Glutamatergic neuron (in vitro differentiated cells): ENCODE data around the gene EFCAB8. TPM values are rescaled to one million over a fixed set of nuclear protein-coding genes. Genes with fewer than 3 reads are reported as not detected.
"Not testable (repeated sequence)": the region's sequence is repeated elsewhere in the genome, so short reads cannot be mapped to it uniquely, and the experiment has no call there.

ENCODE experiments used
- DNase-seq: peaks from one replicate; pipeline ENCODE4 v3.0.0; 2022
- H3K27ac Mint-ChIP-seq: one replicate; pipeline ENCODE4 v1.8.0; 2020; ENCODE audit warnings: mild to moderate bottlenecking, mixed read lengths, inconsistent platforms; ENCODE audit not compliant: unreplicated experiment
- H3K27me3 Mint-ChIP-seq: one replicate; pipeline ENCODE4 v1.8.0; 2020; ENCODE audit warnings: mild to moderate bottlenecking, moderate library complexity, mixed read lengths, inconsistent platforms; ENCODE audit not compliant: unreplicated experiment
- H3K36me3 Mint-ChIP-seq: one replicate; pipeline ENCODE4 v1.8.0; 2020; ENCODE audit warnings: mild to moderate bottlenecking, mixed read lengths, inconsistent platforms; ENCODE audit not compliant: unreplicated experiment
- H3K4me1 Mint-ChIP-seq: one replicate; pipeline ENCODE4 v1.8.0; 2020; ENCODE audit warnings: mild to moderate bottlenecking, low read depth, mixed read lengths, inconsistent platforms; ENCODE audit not compliant: unreplicated experiment
- H3K4me3 Mint-ChIP-seq: one replicate; pipeline ENCODE4 v1.8.0; 2020; ENCODE audit warnings: mild to moderate bottlenecking, mixed read lengths, inconsistent platforms; ENCODE audit not compliant: unreplicated experiment
- H3K9me3 Mint-ChIP-seq: one replicate; pipeline ENCODE4 v1.8.0; 2020; ENCODE audit warnings: mild to moderate bottlenecking, moderate library complexity, mixed read lengths, inconsistent platforms; ENCODE audit not compliant: unreplicated experiment
- total RNA-seq: library from RNA; stranded (reverse); fragmentation: NEBNext Ultra II Directional; extraction: Animal tissue kit (Norgen Biotek cat#: 25700); gene quantifications from one replicate; pipeline ENCODE4 v1.2.1, GENCODE V29; 2021; ENCODE audit not compliant: unreplicated experiment
- TF ChIP-seq, protein P1 (sequence below): fragments of 200-600 bp; sonication (generic); IDR thresholded peaks from one replicate; pipeline ENCODE4 v1.5.0; 2021; ENCODE audit not compliant: partially characterized antibody, unreplicated experiment

EFCAB8 gene
- total RNA-seq, 1 donor from 2014 or later: not detected

DNA sequence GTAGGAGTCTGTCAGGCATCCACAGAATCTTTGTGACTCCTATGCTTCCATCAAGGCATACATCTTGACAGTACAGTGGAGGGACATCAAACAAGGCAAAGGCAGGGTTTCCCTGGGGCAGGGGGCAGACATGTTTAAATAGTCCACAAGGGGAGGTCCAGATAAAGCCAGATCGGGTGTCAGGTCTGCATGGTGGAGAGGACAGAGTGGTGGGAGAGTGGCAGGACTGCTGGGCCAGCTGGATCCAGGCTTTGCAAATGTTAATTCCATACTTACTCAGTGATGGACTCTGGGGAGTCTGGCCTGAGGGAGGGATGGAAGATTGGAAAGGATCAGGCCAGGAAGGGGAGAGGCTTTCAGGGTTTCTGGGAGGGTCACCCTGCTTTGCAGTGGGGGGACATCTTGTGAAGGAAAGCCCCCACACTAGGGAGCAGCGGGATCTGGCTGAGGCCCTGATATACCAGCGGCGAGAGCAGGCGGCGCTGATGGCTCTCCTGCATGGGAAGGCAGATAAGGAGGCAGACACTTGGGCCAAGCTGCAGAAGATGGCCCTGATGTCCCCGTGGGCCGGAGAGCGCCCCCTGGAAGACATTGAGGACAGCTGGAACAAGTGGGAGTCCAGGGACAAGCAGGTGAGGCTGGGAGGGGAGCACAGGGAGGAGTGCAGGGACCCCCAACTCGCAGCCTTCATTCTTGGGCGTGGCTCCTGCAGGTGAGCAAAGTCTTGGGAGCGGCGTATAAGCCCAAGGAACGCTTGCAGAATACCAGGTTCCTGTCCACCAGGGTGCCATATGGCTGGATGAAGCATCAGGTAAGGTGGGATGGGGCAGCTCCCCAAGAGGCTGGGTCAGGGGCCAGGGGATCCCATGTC is 100.9 kb downstream of the EFCAB8 start:
- peaks cover 9% of the 10 kb centered on the region for H3K9me3 Mint-ChIP-seq
- peaks cover 11% of the 10 kb centered on the region for H3K36me3 Mint-ChIP-seq
- no peak overlapping the region for H3K27ac Mint-ChIP-seq
- TF ChIP-seq, protein P1, sequence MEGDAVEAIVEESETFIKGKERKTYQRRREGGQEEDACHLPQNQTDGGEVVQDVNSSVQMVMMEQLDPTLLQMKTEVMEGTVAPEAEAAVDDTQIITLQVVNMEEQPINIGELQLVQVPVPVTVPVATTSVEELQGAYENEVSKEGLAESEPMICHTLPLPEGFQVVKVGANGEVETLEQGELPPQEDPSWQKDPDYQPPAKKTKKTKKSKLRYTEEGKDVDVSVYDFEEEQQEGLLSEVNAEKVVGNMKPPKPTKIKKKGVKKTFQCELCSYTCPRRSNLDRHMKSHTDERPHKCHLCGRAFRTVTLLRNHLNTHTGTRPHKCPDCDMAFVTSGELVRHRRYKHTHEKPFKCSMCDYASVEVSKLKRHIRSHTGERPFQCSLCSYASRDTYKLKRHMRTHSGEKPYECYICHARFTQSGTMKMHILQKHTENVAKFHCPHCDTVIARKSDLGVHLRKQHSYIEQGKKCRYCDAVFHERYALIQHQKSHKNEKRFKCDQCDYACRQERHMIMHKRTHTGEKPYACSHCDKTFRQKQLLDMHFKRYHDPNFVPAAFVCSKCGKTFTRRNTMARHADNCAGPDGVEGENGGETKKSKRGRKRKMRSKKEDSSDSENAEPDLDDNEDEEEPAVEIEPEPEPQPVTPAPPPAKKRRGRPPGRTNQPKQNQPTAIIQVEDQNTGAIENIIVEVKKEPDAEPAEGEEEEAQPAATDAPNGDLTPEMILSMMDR: no peak
- H3K4me1 Mint-ChIP-seq: no peaks in the 10 kb centered on the region
- no peak overlapping the region for H3K4me3 Mint-ChIP-seq
- peaks cover 5% of the 10 kb centered on the region for H3K27me3 Mint-ChIP-seq
- no peak for DNase-seq

DNA sequence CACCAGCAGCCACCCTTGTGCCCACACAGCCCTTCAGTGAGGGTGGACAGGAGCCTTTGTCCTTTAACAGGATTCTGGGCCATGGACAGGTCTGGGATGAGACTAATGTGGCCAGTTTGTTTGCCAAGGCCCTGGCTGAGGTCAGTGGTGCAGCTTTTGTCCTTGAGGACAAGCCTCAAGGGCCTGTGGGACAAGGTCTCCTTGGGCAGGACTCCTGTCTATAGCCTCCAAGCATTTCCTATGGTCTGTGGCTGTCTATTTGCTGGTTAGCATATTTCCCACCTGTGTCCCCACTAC is 101.4 kb downstream of the EFCAB8 start:
- peaks cover 5% of the 10 kb centered on the region for H3K27me3 Mint-ChIP-seq
- DNase-seq: no peak
- peaks cover 9% of the 10 kb centered on the region for H3K9me3 Mint-ChIP-seq
- H3K4me1 Mint-ChIP-seq: no peaks in the 10 kb centered on the region
- TF ChIP-seq, protein P1: no peak
- no peak overlapping the region for H3K4me3 Mint-ChIP-seq
- no peak overlapping the region for H3K27ac Mint-ChIP-seq
- H3K36me3 Mint-ChIP-seq: peaks cover 11% of the 10 kb centered on the region

DNA sequence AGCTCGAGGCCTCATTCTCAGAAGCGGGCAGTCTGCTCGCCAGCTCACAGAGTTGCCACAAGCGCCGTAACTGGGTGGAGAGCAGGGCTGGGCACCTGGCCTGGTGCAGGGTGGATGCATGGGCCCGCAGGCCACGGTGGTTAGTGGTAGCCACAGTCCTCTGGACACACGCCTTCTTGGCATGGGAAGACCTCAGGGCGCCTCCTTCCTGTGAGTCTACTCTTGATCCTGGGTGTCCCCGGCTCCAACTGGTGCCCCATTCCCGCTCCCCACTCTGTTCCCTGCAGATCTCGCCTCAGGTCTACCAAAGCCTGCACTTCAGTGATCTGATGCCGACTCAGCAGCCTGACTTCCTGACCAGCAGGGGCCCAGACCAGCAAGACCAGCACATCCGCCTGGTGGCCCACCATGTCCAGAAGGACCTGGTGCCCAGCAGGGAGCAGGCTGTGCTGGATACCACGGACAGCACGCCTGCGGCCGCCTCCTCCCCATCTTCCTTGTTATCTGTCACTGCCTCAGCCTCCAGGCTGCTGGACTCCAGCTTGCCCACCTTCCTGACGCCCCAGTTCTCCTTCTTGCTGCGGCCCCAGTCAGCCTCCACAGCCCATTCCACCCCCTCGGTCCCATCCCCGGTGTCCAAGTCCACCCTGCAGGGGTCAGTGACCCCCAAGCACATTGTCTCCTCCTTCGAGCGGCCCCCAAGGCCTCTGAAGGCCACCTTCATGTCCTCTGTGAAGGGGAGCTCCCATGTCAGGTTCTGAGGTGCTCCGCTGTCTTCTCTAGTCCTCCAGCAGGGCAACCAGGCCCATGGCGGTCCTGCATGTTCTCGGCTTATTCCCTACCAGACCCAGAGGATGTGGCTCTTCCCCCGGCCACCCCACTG is 102.4 kb downstream of the EFCAB8 start:
- DNase-seq: no peak
- Mint-ChIP-seq H3K36me3 (peaks cover 11% of the 10 kb centered on the region), H3K9me3 (peaks cover 9% of the 10 kb centered on the region), H3K27ac (no peak overlapping the region), H3K27me3 (peaks cover 5% of the 10 kb centered on the region), H3K4me3 (no peak overlapping the region), H3K4me1 (no peaks in the 10 kb centered on the region)
- TF ChIP-seq, protein P1: no peak

DNA sequence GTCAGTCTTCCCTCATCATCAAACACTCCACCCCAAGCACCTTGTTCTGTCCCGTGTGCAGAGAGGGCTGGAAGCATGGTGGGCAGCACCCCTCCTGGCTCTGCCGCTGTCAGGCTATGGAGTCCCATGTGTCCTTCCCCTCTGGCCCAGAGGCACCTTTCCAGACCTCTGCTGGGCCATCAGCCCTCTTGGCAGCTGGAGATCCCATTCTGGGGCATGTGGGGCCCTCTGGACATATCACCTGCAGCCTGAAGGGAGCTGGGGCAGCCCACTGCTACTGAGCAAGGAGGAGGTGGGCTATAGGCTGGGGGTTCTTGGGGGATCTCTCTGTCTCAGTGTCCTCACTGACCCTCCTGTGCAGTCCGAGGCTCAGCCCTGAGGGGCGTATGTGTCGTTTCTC is 103.3 kb downstream of the EFCAB8 start:
- Mint-ChIP-seq H3K9me3 (peaks cover 5% of the 10 kb centered on the region), H3K36me3 (peaks cover 11% of the 10 kb centered on the region), H3K4me1 (no peaks in the 10 kb centered on the region), H3K27me3 (peaks cover 5% of the 10 kb centered on the region), H3K4me3 (no peak overlapping the region), H3K27ac (no peak overlapping the region)
- TF ChIP-seq, protein P1: no peak
- DNase-seq: no peak

DNA sequence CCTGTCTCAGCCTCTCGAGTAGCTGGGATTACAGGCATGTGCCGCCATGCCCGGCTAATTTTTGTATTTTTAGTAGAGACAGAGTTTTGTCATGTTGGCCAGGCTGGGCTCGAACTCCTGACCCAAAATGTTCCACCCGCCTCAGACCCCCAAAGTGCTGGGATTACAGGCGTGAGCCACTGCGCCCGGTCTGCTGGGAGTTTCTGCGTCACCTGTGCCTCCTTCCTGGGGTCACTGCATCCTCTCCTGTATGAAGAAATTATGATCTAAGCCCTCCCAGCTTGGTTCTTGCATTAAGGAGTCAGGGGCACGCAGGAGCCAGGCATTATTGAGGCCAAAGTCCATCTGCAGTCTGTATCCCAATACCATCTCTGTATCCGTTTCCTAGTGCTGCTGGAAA is 103.9 kb downstream of the EFCAB8 start:
- H3K4me1 Mint-ChIP-seq, H3K4me3 Mint-ChIP-seq, H3K27ac Mint-ChIP-seq, H3K9me3 Mint-ChIP-seq, H3K36me3 Mint-ChIP-seq, DNase-seq, H3K27me3 Mint-ChIP-seq: not testable (repeated sequence)
